ENCODE measurements around the gene NOVA2. TPM values are rescaled to one million over a fixed set of nuclear protein-coding genes. Genes with fewer than 3 reads are reported as not detected.
"Not testable (repeated sequence)": the region's sequence is repeated elsewhere in the genome, so short reads cannot be mapped to it uniquely, and the experiment has no call there.

The NOVA2 gene
- total RNA-seq, 1 donor from 2014 or later, result 0.67 TPM

GRCh38 chr19:45900738-45901431 lies 72.8 kb downstream of the NOVA2 start:
- Mint-ChIP-seq H3K36me3 (peaks cover 22% of the 10 kb centered on the region), H3K4me1 (peaks cover 5% of the 10 kb centered on the region), H3K27ac (no peak overlapping the region), H3K27me3 (ENCODE audit: low read depth) (peaks cover 11% of the 10 kb centered on the region), H3K4me3 (peak overlapping the region; percentile 55), H3K9me3 (no peaks in the 10 kb centered on the region)
- TF ChIP-seq CTCF (IDR thresholded peaks at IDR 0.05; ENCODE audit: unreplicated experiment), result no peak
- DNase-seq (ENCODE audit: low spot score in 2 of 2, unreplicated experiment in 2 of 2), result no peak

- peaks cover 11% of the 10 kb centered on the region for H3K27me3 Mint-ChIP-seq (ENCODE audit: low read depth)
- H3K27ac Mint-ChIP-seq, result no peak overlapping the region
- no peaks in the 10 kb centered on the region for H3K9me3 Mint-ChIP-seq
- peaks cover 5% of the 10 kb centered on the region for H3K4me1 Mint-ChIP-seq
- H3K4me3 Mint-ChIP-seq, result no peak overlapping the region
- DNase-seq (ENCODE audit: low spot score in 2 of 2, unreplicated experiment in 2 of 2), result no peak
- no peak for TF ChIP-seq CTCF (IDR thresholded peaks at IDR 0.05; ENCODE audit: unreplicated experiment)
- H3K36me3 Mint-ChIP-seq, result peaks cover 29% of the 10 kb centered on the region
Measured at GRCh38 chr19:45899919-45900589, 73.6 kb downstream of the NOVA2 start.

- H3K9me3 Mint-ChIP-seq, result no peaks in the 10 kb centered on the region
- TF ChIP-seq CTCF (IDR thresholded peaks at IDR 0.05; ENCODE audit: unreplicated experiment), result no peak
Measured at GRCh38 chr19:45899253-45899652, 74.4 kb downstream of the NOVA2 start.

GRCh38 chr19:45897261-45897812 lies 76.3 kb downstream of the NOVA2 start:
- Mint-ChIP-seq H3K4me1 (peaks cover 5% of the 10 kb centered on the region), H3K27ac (no peak overlapping the region), H3K27me3 (ENCODE audit: low read depth) (peaks cover 11% of the 10 kb centered on the region), H3K4me3 (no peak overlapping the region), H3K9me3 (no peaks in the 10 kb centered on the region), H3K36me3 (peaks cover 31% of the 10 kb centered on the region)
- no peak for TF ChIP-seq CTCF (IDR thresholded peaks at IDR 0.05; ENCODE audit: unreplicated experiment)
- no peak for DNase-seq (ENCODE audit: low spot score in 2 of 2, unreplicated experiment in 2 of 2)

More at GRCh38 chr19:45899253-45899652, 74.4 kb downstream of the NOVA2 start:
- H3K4me3 Mint-ChIP-seq, result no peak overlapping the region
- no peak for DNase-seq (ENCODE audit: low spot score in 2 of 2, unreplicated experiment in 2 of 2)
- H3K27ac Mint-ChIP-seq, result no peak overlapping the region
- peaks cover 11% of the 10 kb centered on the region for H3K27me3 Mint-ChIP-seq (ENCODE audit: low read depth)
- H3K36me3 Mint-ChIP-seq, result peaks cover 31% of the 10 kb centered on the region
- H3K4me1 Mint-ChIP-seq, result peaks cover 5% of the 10 kb centered on the region

- not testable (repeated sequence) for H3K9me3 Mint-ChIP-seq; H3K4me1 Mint-ChIP-seq; H3K27ac Mint-ChIP-seq; H3K4me3 Mint-ChIP-seq; DNase-seq (ENCODE audit: low spot score in 2 of 2, unreplicated experiment in 2 of 2)
- peaks cover 31% of the 10 kb centered on the region for H3K36me3 Mint-ChIP-seq
- peaks cover 11% of the 10 kb centered on the region for H3K27me3 Mint-ChIP-seq (ENCODE audit: low read depth)
Measured at GRCh38 chr19:45895983-45896599, 77.6 kb downstream of the NOVA2 start.

Data from mesothelial cell of epicardium (in vitro differentiated cells).